HG03354 (cell line): Measurements from ENCODE around the gene XYLT2.

Experiments used
- ATAC-seq: cut with Tn5 transposase; IDR thresholded peaks from one replicate; pipeline ENCODE4 v1.9.1; 2021; ENCODE audit warnings: mild to moderate bottlenecking; ENCODE audit not compliant: unreplicated experiment, poor library complexity, severe bottlenecking

The XYLT2 gene

DNA sequence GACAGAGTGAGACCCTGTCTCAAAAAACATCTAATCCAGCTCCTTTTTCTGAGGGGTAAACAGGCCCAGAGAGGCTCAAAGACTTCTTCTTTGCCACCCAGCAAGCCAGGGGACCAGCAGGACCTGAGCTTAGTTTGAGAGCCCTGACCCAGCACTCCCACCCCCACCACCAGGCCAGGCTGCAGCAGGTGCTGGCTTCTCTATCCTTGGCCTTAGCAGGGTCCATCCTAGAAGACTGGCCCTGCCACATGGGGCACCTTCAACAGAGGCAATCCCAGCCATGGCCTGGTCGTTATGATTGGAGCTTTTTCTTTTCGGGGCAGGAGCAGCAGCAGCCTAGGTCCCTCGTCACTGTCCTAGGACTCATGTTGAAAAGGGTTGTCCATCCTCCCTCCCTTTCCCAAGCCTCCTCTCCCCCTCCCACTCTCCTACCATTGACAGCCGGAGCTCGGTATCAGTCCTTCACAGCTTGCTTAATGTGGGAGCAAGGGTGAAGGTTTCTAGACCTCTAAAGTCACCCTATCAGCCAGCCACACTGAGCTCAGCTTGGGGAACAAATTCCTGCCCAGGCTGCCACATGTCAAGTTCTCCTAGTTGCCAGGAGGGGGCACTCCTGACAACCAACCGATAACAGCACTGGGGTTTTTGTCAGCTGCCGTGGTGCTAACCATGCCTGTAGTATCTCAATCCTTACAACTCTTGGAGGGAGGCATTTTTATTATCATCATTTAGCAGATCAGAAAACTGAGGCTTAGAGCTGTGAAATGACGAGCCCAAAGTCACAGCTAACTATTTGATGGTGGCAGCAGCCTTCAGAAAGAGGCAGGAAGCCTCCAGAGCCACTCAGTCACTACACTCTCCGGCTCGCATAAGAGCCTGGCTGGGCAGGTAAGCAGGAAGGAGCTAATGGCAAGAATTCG lies 15.9 kb downstream of the XYLT2 start:
- peak; percentile 72 for ATAC-seq

DNA sequence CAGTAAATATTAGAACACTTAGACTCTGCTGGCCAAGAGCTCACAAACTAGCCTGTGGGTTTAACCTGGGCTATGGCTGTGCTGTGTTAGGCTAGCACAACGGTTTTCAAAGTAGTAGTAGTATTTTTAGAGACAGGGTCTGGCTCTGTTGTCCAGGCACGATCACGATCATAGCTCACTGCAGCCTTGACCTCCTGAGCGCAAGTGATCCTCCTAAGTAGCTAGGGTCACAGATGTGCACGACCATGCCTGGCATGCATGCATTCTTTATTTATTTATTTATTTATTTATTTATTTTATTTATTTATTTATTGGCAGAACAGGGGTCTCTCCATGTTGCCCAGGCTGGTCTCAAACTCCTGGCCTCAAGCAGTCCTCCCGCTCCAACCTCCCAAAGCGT lies 16.7 kb downstream of the XYLT2 start:
- ATAC-seq, result no peak

DNA sequence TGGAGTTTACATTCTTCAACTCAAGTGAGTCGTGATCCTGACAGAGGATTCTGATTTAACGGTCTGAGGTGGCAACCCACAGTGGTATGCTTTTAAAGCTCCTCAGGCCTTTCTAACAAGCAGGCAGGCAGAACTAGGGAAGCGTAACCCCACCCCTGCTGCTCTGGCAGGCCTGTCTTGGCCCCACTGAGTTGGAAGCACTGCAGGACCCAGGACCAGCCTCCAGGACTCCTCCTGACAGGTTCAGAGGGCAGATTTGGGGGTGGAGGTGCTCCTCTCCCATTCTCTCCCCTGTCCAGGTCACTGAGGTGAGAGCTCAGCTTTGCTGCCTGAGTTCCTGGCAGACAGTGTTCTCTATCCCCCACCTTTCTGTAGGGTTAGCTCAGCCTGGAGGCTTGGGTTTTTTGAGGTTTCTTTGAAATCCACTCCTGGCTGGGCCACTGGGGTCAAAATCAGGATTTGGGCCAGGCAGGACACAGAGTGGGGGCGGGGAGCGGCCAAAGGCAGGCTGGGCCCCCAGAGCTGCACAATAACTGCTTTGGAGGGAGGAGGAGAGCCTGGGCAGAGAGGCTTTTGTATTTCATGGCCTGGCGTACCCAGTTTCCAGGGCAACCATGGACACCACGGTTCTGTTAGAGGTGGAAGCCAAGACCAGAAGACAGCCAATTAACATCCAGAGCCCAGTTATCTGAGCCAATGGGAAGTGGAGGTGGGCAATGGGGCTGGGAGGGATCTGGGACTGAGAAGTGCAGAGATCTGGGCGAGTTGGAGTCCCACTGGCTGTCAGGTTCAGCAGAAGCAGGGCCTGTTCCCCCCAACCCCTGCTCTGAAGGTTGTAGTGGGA lies 17.5 kb downstream of the XYLT2 start:
- no peak for ATAC-seq

DNA sequence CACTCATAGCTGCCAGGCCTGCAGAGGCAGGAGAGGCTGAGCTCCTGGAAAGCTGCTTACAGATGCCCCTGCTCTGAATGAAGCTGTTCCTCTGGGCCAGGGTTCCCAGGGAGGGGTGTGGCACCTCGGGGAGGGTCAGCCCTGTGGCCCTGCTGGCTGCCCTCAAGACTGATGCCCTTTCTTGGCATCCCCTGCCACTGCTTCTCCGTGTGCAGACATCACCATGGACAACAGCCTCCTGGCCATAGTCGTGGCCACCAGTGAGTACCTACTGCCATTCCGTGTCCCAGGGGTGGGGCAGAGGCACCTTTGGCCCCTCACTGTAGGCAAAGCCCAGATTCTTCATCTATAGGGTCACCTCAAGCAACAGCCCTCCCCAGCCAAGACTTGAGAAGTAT lies 18.1 kb downstream of the XYLT2 start:
- ATAC-seq, result no peak

DNA sequence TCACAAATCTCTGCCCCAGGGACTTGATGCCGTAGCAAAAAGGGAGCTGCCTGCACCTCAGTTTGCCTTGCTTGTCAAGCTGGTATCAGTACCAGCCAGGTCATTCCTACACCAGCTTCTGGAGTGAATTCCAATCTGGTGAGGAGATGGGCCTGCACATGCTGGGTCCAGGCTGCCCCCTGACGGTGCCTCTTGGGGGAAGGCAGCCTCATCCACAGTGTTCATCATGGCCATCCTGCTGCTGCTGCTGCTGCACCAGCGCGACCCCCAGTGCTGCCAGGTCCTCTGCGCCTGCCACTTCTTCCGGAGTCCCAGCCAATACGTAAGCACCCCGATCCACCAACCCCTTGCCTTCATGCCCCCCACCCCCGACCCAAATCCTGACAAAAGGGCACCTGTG lies 18.8 kb downstream of the XYLT2 start:
- ATAC-seq, result no peak

DNA sequence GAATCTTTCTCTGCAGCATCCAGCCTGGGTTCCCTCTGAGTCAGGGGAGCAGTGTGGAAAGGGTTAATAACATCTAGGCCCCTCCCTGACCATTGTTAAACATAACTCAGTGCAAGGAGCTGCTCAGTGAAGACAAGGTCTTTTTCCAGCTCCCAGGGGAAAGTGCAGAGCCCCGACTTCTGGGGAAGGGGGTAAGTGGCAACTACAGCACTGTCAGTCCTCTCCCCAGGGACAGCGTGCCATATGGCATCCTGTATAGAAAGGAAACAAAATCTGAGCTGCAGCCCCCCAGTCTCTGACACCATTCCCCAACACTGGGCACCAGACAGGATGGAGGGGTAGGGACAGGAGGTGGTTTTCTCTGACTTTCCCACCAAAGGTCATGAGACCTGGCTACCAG lies 19.2 kb downstream of the XYLT2 start:
- no peak for ATAC-seq

DNA sequence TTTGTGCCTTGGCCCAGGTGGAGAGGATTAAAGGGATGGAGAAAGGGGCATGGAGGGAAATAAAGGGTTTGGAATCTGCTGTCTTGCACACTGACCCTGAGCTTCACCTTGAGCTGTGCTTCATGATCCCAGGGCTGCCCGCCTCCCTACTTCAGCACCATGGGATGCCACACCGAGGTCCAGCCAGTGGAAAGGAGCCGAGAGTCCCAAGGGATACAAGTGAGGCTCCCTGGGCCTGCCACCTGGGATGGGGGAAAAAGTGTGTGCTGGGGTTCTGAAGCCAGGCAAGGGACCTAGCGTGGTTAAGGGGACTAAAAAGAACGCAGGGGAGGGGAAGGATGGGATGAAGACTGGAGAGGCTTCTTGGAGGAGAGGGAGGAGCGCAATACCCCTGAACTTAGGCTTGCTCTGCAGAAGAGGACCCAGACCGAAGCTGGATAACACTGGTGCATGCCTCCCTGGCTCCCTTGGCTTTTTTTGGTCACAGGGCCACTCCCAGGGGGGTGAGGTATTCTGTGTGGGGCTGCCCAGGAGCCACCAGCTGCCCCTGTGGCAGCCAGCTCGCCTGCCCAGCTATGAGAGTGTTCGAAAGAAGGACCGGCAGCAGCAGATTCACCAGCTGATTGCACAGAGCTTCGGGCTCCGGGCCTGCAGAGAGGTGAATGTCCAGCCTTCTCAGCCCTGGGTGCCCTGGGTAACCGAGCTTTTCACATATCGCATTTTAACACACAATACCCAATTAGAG lies 19.9 kb downstream of the XYLT2 start:
- ATAC-seq, result no peak

DNA sequence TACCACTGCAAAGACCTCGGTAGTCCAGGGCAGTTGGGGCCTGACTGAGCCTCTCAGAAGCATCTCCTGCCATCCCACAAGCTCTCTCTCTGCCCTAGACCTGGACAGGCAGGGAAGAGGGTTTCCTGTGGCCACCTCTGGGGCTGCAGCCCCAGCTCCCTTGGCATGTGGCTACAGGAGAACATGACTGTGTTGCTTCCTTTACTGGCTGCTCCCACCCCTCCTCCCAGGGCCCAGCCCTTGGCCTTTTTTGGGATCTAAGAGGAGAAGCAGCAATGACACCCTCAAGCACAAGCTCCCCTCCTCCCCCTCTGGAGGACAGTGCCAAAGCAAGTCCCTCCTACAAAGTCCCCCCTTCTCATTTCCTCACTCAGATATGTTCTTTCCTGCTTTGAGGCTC lies 21.5 kb downstream of the XYLT2 start:
- ATAC-seq, result no peak

DNA sequence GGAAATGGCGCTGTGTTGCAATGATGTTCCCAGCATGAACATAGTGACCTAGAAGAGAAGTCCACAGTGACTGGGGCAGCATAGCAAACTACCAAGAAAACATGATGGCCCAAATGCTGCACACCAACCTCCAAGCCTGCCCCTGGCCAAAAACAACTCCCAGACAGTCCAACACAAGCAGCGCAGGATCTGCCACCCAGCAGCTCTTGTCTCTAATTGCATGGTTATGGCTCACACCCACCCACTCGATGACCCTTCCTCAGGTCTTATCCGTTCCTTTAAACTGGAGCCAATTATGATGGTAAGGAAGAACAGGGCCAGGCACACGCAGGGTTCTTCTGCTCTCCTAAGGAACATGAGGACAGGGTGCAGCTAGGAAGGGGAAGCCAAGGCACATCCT lies 24.1 kb downstream of the XYLT2 start:
- ATAC-seq, result no peak

DNA sequence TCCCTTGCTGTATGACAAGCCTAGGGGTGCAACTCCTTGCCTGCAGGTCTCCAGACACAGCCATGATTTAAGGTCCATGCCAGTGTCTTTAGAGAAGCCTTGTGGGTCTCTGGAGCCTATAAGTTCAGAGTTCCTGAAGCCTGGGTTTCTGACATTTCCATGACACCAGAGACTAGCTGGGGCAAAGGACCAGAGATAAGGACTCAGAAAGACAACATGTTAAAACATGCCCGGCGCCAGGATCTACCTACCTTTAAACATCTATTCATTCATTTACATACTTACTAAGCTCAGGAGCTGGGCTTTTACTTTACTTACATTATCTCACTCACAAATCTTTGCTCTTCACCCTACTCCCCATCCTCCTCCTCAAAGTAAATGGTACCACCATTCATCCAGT lies 25.6 kb downstream of the XYLT2 start:
- no peak for ATAC-seq

DNA sequence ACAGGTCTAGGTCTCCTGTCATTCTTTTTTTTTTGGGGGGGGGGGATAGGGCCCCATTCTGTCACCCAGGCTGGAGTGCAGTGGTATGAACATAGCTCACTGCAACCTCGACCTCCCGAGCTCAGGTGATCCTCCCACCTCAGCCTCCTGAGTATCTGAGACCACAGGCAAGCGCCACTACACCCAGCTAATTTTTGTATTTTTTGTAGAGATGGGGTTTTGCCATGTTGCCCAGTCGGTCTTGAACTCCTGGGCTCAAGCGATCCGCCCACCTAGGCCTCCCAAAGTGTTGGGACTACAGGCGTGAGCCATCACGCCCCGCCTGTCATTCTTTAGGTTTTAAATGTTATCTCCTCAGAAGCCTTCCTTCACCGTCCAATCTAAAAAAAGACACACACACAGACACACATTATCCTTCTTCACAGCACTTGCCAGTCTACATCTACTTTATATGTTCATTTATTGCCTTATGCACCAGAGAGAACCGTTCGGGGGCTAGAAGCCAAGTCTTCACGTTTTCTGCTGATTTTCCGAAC lies 26.4 kb downstream of the XYLT2 start:
- ATAC-seq, result no peak

DNA sequence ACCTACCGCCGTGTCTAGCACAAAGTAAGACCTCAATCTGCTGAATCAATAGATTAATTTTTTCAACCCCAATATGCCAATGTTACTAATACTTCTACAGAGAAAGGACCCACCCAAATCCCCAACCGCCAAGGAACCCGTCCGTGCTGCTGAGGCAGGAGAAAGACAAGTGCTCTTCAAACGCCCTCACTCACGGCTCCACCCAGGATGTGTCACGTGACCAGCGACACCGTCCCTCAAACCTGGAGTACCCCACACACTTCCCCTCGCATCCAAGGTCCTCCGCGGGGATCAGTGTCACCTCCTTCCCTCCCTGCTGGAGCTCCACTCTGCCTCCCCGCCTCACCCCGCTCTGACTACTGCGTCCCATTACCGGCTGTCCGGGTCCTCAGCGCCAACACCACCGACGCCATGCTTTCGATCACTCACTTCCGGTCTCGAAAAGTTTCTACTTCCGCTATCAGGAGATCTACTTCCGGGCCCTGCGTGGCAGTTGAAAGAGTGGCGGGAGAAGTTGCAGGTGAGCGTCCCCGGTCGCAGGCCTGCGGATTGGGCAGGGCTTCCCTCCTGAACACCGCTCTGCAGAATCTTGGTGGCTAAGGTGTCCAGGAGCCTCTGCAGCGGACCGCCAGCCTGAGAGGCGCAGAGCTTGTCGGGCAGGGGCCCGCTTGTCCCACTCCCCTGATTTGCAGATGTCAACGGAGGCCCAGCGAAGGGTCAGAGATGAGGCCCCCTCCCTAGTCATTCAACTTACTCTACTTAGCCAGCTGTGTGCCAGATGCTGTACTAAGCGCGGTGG lies 27.0 kb downstream of the XYLT2 start, which contains the start of the genes EME1 and MRPL27:
Gene EME1, plus strand, starts transcription at position 472 of the 799 bp plus-strand sequence. CDS start 1,980 bp downstream, outside the sequence.
Gene MRPL27, minus strand, starts transcription at position 427 of the 799 bp plus-strand sequence. Its CDS starts 14 bp downstream, at position 413.
- peak; percentile 90 for ATAC-seq

DNA sequence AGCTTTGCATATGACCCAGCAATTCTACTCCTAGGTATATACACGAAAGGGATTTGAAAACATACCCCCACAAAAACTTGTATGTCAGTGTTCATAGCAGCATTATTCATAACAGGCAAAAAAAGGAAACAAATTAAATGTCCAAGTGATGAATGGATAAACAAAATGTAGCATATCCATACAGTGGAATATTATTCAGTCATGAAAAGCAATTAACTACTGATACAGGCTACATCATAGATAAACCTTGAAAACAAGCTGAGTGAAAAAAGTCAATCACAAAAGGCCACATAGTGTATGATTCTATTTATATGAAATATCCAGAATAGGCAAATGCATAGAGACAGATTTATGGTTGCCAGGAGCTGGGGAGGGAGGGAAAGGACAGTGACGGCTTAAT lies 27.8 kb downstream of the XYLT2 start:
- no peak for ATAC-seq

DNA sequence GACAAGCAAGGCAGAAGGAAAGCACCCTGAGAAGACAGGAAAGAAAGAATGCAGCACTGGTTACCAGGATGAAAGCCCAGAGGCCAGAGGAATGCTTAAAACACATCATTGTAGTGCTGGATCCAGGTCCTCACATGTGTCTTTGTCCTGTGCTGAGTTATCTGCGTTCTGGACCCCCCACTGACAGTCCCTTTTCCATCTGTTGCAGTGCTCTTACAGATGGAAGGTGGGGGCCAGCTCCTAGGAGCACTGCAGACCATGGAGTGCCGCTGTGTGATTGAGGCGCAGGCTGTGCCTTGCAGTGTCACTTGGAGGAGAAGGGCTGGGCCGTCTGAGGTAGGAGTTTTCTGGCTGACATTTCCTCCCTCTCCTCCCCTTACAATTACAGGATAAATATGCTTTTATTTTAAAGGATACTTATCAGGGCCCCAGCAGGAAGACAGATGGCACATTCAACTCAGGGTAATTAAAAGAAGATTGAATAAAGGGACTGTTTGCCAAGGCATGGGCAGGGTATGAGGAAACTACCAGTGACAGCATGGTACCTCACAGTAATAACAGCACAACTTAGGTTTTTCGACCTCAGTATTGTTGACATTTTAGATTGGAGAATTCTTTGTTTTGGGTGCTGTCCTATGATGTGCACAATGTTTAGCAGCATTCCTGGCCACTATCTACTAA lies 30.1 kb downstream of the XYLT2 start:
- no peak for ATAC-seq

DNA sequence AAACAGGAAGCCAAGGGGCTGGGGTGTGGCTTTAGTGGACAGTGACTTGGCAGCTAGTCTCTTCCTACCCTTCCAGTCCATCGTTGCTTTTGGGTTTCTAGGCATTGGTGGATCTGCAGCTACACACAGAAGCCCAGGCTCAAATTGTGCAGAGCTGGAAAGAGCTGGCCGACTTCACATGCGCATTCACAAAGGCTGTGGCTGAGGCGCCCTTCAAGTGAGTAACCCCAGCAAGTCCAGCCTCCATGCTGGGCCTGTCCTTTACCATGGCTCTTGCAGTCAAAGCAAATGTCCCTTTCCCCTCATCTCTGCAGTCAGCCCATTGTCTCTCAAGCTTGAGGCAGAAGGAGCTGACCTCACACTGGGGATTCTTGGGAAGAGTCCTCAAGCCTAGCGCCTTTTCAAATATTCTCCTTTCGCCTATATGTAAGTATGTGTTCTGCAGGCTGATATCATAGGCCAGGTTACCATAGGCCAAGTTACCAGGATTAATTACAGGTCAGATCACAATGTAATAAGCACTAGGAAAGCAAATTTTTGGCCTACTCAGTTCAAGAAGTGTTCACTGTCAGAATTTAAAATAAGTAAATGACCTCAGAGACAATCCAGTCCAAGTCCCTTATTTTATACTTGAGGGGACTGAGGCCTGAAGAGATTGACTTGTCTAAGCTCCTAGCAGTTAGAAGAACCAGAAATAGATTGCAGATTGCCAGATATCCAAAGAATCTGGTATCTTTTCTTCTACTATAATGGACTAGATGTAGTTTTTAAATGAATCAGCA lies 33.6 kb downstream of the XYLT2 start:
- no peak for ATAC-seq

DNA sequence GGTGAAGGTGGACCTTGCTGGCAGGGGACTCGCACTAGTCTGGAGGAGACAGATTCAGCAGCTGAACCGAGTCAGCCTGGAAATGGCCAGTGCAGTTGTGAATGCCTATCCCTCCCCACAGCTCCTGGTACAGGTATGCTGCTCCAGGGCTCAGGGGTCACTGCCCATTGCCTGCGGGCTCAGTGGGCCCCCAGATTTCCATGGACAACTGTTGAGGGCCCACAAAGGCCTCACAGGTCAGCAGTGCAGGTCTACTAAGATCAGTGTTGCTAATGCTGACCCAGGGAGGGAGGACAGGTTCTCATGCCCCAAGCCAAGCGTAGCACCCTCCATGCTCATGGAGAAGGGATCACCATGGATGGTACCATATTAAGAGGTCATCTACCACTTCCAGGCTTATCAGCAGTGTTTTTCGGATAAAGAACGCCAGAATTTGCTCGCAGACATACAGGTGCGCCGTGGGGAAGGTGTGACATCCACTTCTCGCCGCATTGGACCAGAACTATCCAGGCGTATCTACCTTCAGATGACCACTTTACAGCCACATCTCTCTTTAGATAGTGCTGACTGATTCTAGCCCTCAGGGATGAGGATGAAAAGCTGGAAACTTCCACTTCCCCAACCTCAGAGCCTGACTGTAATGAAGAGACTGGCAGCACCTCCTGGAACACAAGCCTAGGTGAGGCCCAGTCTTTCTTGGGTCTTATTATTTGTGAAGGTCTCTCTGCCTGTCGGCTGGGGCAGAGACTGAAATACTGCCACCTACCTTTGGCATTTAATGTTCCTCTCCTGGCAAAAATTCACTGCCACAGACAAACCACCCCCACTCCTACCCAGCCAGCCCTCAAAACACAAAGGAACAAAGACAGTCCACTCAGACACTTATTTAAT lies 34.7 kb downstream of the XYLT2 start:
- ATAC-seq, result no peak
